Lower lobe of right lung (tissue), 2 donors: ENCODE results near the gene NPBWR2. TPM values are rescaled to one million over a fixed set of nuclear protein-coding genes. Genes with fewer than 3 reads are reported as not detected.

Experiments
- ATAC-seq, 2 donors: fragments of 200-7000 bp; cut with Tn5 transposase; one replicate each; pipeline ENCODE4 v1.9.1; 2020 to 2022; ENCODE audit warnings: mild to moderate bottlenecking in 2 of 2, moderate library complexity in 2 of 2
- DNase-seq: peaks from one replicate; pipeline ENCODE4 v3.0.0-alpha.2; 2020
- H3K27ac ChIP-seq: fragments of 200-600 bp; one replicate; pipeline ENCODE4 v1.8.0; 2022
- H3K27me3 ChIP-seq: fragments of 200-600 bp; one replicate; pipeline ENCODE4 v1.8.0; 2022; ENCODE audit warnings: low read depth
- H3K36me3 ChIP-seq: fragments of 200-600 bp; one replicate; pipeline ENCODE4 v1.8.0; 2022; ENCODE audit warnings: mild to moderate bottlenecking
- H3K4me1 ChIP-seq: fragments of 200-600 bp; one replicate; pipeline ENCODE4 v1.8.0; 2022
- H3K4me3 ChIP-seq: fragments of 200-600 bp; one replicate; pipeline ENCODE4 v1.8.0; 2022; ENCODE audit warnings: mild to moderate bottlenecking
- H3K9me3 ChIP-seq: fragments of 200-600 bp; one replicate; pipeline ENCODE4 v1.8.0; 2022
- intact Hi-C: fragments of 100-400 bp; cut with DNase I; formaldehyde crosslinking; loops from one replicate; pipeline ENCODE4 v1.11.0; 2022
- total RNA-seq: library from RNA; stranded (reverse); fragmentation: NEBNext Ultra II Directional; extraction: Animal tissue kit (Norgen Biotek cat#: 25700); gene quantifications from one replicate; pipeline ENCODE4 v1.2.1, GENCODE V29; 2021
- TF ChIP-seq, protein P1 (sequence below): fragments of 200-600 bp; IDR thresholded peaks from one replicate; pipeline ENCODE4 v1.8.0; 2022; ENCODE audit warnings: antibody characterized with exemption, mild to moderate bottlenecking
- donor health status: DM: no; HTN: yes; CAD: no; lungs with severe emphysema.

The NPBWR2 gene
- total RNA-seq, 1 donor from 2014 or later: not detected

DNA sequence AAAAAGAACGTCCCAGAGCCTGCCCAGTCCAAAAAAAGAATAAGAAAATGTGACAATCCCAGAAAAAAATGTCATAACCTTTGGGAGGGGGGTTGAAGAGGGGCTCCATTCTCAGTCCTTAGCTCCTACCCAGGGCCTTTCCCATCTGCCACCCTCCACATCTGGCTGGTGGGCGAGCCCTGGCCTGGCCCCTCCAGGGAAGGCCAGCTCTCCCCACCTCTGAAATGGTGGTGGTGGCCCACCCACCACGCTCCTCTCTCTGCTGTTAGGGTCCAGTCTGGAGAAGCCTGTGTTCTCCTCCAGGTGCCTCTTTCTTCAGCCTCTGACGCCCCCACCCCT is 28.5 kb downstream of the NPBWR2 start:
- H3K4me1 ChIP-seq: peaks cover 47% of the 10 kb centered on the region
- H3K9me3 ChIP-seq: no peaks in the 10 kb centered on the region
- TF ChIP-seq, protein P1, sequence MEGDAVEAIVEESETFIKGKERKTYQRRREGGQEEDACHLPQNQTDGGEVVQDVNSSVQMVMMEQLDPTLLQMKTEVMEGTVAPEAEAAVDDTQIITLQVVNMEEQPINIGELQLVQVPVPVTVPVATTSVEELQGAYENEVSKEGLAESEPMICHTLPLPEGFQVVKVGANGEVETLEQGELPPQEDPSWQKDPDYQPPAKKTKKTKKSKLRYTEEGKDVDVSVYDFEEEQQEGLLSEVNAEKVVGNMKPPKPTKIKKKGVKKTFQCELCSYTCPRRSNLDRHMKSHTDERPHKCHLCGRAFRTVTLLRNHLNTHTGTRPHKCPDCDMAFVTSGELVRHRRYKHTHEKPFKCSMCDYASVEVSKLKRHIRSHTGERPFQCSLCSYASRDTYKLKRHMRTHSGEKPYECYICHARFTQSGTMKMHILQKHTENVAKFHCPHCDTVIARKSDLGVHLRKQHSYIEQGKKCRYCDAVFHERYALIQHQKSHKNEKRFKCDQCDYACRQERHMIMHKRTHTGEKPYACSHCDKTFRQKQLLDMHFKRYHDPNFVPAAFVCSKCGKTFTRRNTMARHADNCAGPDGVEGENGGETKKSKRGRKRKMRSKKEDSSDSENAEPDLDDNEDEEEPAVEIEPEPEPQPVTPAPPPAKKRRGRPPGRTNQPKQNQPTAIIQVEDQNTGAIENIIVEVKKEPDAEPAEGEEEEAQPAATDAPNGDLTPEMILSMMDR: no peak

DNA sequence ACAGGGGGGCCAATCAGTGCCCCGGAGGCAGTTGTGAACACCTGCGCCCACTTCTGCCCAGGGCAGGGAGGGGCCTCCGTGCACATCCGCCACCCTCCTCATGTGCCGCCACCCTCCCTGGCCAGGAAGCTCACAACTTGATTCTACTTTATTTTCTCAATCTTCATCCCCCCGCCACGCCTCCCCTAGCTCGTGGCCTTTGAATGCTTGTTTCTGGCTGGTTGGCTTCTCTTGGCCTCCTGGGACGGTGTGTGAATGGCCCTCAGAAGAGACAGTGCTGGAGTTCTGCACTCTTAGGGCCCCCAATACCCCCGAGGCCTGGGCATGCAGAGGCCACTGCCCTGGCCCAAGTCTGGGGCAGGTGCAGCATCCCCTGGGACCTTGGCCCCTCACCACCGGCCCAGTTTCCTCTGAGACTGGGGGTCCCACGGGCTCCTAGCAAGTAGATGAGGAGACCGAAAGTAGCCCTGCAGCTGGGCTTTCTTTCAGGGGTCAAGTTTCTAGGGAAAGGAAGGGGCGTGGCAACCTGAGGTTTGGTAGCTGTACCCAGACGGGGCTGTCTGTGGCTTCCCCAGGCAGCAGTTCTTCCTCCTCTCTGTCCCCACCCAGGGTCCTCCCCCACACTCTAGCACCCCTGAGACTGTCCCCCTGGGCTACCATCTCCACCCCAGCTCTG is 29.4 kb downstream of the NPBWR2 start:
- TF ChIP-seq, protein P1: no peak
- Histone ChIP-seq H3K4me1 (peaks cover 40% of the 10 kb centered on the region), H3K27me3 (no peaks in the 10 kb centered on the region), H3K36me3 (peaks cover 31% of the 10 kb centered on the region), H3K4me3 (peak overlapping the region; percentile 82), H3K9me3 (no peaks in the 10 kb centered on the region), H3K27ac (peak overlapping the region; percentile 82)
- ATAC-seq (peak in 1 of 2 donors; percentile 7), DNase-seq (peak; percentile 74)
- intact Hi-C loops: no loop called here

More for the DNA sequence above, 28.5 kb downstream of the NPBWR2 start:
- no peak for DNase-seq
- peaks cover 22% of the 10 kb centered on the region for H3K36me3 ChIP-seq
- H3K4me3 ChIP-seq: peak overlapping the region; percentile 82
- peak overlapping the region; percentile 82 for H3K27ac ChIP-seq
- intact Hi-C loops: no loop called here
- peaks cover 3% of the 10 kb centered on the region for H3K27me3 ChIP-seq
- ATAC-seq: no peak

DNA sequence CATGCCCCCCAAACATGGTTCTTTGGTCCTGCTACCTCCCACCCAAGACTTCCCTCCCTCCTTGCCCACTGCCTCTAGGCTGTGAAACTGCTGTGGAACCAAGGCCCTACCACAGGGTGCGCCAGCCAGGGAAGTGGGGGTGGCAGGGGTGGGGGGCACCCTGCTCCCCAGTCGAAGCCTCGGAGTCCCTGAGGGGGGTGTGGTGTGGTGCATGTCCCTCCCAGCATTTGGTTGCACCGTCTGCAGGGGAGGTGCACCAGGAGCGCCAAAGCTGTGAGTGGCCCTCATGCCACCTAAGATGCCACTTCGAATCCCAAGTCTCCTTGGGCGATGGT is 29.9 kb downstream of the NPBWR2 start:
- TF ChIP-seq, protein P1: no peak
- Histone ChIP-seq H3K27ac (peak overlapping the region; percentile 82), H3K9me3 (no peaks in the 10 kb centered on the region), H3K4me1 (peaks cover 37% of the 10 kb centered on the region), H3K27me3 (no peaks in the 10 kb centered on the region), H3K36me3 (peaks cover 36% of the 10 kb centered on the region), H3K4me3 (peak overlapping the region; percentile 82)
- DNase-seq (no peak), ATAC-seq (no peak)
- intact Hi-C loops: no loop called here

- peaks cover 41% of the 10 kb centered on the region for H3K36me3 ChIP-seq
- H3K27ac ChIP-seq: peak overlapping the region; percentile 82
- H3K4me1 ChIP-seq: peaks cover 33% of the 10 kb centered on the region
- TF ChIP-seq, protein P1: no peak
- intact Hi-C loops: no loop called here
- DNase-seq (peak; percentile 75), ATAC-seq (peak; percentile 10 to 14)
- H3K9me3 ChIP-seq: no peaks in the 10 kb centered on the region
- H3K4me3 ChIP-seq: peak overlapping the region; percentile 82
- no peaks in the 10 kb centered on the region for H3K27me3 ChIP-seq
These were observed 30.3 kb downstream of the NPBWR2 start for GRCh38 chr20:64077094-64077493.

DNA sequence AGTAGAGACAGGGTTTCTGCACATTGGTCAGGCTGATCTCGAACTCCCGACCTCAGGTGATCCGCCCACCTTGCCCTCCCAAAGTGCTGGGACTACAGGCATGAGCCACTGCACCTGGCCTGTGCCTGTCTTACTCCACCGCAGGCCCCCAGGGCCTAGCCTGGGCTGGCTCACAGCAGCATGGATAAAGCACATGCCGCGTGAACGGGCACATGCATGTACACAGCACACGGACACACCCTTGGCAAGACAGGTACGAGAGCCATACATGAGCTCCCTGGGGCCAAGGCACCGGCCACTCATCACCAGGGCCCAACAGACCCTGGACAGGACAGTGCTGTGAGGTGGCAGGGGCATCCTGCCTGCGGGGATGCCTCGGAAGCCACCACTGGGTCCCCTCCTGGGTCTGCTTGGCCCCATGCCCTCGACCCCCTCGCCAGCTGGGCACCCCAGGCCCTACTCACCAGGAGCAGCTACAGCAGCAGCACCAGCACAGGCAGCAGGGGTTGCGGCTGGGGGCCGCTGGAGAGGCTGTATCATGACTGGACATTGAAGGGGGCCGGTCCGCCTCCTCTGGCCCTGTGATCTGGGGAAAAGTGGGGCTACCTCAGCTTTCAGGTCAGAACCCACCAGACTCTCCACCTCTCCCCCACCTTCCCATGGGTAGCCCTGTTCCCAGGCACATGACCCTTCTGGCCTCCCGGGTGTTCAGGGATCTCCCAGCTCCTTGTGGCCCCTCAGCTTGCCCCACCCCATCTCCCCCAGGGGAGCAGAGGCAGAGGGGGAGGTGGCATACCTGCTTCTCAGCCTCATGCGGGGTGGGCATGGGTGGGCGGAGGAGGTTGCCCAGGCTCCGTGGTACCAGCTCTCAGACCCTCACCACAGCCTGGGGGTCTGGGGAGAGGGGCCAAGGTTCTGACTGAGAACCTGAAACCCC is 31.0 kb downstream of the NPBWR2 start:
- intact Hi-C loops: no loop called here
- ATAC-seq (no peak), DNase-seq (no peak)
- Histone ChIP-seq H3K36me3 (peaks cover 45% of the 10 kb centered on the region), H3K27me3 (no peaks in the 10 kb centered on the region), H3K27ac (peak overlapping the region; percentile 82), H3K4me3 (peak overlapping the region; percentile 82), H3K9me3 (no peaks in the 10 kb centered on the region), H3K4me1 (peaks cover 30% of the 10 kb centered on the region)
- TF ChIP-seq, protein P1: no peak
